HG03108 (cell line): Measurements from ENCODE around the gene LDHA.

Experiments used
- ATAC-seq: cut with Tn5 transposase; IDR thresholded peaks from one replicate; pipeline ENCODE4 v1.9.1; 2021; ENCODE audit warnings: moderate library complexity; ENCODE audit not compliant: unreplicated experiment

Gene LDHA

DNA sequence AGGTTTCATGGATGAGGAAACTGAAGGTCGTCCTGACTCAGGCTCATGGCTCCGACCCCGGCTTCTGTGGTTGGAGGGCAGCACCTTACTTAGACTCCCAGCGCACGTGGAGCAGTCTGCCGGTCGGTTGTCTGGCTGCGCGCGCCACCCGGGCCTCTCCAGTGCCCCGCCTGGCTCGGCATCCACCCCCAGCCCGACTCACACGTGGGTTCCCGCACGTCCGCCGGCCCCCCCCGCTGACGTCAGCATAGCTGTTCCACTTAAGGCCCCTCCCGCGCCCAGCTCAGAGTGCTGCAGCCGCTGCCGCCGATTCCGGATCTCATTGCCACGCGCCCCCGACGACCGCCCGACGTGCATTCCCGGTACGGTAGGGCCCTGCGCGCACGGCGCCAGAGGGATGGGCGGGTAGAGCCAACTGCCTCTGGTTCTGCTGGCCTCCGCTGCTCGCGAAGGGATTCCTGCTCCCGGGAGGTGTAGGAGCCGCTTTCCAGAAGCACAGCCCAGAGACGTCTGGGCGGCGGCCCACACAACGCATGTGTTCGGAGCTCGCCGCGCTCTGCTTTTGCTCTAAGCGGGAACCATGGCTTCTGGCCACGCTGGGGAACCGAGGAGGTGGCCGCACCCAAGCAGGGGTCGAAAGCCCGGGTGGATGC is at the start of gene LDHA:
Gene LDHA (plus strand): TSS at position 289 of the 653 bp plus-strand sequence. CDS start 2,280 bp downstream, outside the sequence.
- ATAC-seq = peak; percentile 71

DNA sequence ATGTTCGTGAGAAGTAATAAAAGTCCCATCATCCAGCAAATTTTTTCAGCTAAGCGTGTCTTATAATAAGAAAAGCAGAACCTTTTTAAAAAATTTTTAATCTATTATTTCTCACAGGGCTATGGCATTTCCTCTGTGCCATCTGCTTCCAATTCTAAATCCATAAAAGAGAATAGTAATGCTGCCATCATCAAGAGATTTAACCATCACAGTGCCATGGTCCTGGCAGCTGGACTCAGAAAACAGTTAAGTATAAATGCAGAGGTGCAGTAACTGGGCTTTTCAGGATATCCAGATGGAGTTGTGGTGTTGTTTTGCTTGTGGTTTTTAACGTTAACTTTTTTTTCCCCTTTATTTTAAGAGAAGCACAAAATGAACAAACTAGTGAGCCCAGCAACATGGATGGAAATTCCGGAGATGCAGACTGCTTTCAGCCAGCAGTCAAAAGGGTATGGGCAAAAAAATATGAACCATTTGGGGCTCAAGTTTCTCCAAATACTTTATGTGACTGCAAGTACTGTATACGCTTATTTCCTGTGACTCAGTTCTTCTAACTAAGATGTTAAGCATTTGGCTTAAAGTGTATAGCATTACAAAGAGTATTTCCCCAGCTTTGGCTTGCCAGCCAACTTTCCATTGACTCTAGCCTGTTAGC is 46.8 kb upstream of the LDHA start:
- no peak for ATAC-seq

DNA sequence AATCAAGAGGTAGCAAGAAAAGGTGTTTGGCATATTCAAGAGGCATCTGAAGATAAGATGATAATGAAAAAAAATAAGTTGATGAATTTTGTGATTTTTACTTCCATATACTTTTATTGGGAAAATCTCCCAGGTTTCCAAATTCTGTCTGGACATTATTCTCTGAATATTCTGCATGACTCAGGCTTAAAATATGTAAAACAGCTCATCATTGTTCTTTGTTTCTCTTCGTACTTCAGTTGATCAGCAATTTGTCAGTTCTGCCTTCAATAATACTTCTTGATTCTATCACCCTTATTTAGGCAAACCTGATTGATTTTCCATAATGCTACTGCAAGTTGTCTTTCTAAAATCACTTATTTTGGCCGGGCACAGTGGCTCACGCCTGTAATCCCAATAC is 41.8 kb upstream of the LDHA start:
- ATAC-seq = no peak

DNA sequence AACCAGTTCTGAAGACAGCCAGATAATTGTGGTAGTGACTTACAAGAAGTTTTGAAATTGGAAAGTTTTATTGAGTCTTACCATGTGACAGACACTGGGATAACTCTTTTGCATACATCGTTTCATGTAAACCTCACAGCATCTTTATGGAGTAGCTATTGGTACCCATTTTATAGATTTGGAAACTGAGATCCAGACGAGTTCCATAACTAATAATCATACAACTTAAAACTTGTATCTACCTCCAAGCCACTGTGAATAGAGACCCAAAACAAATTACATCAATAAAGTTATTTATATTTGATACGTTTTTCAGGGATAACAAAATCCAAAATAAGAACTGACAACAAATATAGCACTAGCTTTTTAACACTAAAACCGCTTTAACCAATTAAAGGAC is 35.7 kb upstream of the LDHA start:
- ATAC-seq = no peak

DNA sequence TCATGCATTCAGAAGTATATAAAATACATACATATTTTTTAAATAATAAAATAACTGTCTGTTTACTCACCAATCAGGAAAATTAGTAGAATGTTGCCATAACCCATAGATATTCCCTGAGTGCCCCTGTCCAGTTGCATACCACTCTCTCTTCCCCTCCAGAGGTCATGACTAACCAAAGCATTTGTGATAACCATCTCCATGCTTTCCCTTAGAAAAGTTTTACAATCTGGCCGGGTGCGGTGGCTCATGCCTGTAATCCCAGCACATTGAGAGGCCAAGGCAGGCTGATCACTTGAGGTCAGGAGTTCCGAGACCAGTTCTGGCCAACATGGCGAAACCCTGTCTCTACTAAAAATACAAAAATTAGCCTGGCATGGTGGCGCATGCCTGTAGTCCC is 33.2 kb upstream of the LDHA start:
- ATAC-seq = no peak

DNA sequence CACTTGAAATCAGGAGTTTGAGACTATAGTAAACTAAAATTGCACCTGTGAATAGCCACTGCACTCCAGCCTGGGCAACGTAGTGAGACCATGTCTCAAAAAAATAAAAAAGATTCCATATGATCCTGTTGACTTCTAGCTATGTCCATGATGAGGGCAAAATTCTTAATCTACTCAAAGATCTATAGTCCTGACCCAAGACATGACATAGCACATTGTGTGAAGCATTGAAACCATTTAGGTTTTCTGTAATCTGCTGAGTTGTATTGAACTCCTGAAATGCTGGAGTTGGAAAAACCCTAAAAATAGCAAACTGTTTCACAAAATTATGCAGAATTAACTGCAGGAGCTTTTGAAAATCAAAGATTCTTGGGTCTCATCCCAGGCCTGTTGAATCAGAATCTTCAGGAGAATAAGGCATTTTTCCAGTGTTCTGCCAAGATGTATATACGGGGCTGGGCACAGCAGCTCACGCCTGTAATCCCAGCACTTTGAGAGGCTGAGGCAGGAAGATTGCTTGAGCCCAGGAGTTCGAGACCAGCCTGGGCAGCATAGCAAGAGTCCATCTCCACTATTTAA is 29.8 kb upstream of the LDHA start:
- no peak for ATAC-seq

DNA sequence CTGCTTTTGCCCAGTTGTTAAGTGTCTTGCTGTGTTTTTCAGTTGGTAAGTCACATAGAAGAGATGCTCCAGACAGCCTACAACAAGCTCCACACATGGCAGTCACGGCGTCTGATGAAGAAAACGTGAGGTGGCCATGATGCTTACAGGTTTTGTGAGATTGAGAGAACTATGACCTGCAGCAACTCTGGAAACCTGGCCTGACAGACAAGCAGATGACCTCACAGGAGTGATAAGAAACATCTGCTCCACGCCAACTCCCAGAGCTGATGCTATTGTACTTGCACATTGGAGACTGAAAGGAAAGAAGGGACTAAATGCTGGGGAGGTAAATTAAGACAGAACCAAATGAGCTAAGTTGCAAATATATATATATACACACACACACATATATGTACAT is 28.6 kb upstream of the LDHA start:
- ATAC-seq = no peak

DNA sequence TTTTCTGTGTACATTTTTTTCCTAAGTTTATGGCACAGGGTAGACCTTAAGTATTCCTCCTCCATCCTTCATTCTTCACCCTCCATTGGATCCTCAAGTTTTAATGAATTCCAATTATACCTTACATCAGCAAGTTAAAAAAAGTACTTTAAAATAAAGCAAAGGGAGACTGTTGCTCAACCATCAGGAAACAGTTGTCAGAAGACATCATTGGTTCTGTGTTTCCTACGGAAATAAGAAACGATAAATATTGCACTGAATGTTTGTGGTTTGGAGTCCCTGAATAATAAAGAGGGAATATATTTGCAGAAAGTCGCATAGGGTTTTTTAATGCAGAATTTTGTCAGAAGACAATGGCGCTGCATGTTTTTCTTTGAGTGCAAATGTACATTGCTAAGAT is 28.1 kb upstream of the LDHA start:
- no peak for ATAC-seq

DNA sequence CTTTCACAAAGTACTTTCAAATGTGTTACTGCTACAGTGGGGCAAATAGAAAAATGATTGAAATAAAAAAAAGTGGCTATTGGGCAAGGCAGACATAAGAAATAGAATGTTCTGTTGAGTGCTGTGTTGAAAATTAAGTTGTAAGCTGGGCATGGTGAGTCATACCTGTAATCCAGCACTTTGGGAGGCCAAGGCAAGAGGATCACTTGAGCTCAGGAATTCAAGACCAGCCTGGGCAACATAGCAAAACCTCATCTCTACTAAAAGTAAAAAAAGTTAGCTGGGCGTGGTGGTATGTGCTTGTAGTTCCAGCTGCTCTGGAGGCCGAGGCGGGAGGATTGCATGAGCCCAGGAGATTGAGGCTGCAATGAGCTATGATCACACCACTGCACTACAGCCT is 26.9 kb upstream of the LDHA start:
- ATAC-seq = no peak

DNA sequence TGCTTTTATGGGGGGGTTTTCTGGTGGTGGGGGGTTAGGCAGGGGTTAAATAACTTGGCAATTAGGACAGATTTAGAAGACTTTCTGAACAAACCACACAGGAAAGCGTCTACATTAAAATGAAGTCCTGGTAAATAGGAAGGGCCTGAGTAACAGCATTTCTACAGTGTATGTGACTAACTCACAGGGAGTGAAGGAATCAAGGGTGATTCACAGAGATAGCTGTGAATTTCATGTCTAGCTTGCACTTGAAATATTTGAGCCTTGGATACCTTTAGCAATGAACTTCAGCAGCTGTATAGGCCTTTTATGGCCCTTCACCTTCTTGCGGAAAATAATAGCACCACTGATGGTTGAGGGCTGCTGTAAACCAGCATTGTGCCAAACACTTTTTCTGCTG is 26.1 kb upstream of the LDHA start:
- no peak for ATAC-seq

DNA sequence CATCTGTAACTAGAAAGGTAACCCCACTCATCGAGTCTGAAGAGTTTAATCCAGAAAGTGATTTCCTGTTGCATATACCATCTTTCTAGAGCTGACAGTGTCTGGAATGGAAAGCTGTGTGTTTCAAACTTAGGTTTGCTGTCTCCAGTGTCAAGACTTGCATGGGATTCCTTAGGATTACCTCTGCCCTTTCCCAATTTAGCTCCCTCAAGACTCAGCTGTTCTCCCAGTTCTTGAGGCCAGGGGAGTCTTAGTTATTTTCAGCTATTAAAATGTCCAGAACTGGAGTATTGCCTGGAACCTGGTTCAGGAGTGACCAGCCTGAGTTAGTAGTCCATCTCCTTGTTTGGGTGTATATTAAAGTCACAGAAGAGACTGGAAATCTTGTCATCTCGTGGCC is 25.0 kb upstream of the LDHA start:
- no peak for ATAC-seq

DNA sequence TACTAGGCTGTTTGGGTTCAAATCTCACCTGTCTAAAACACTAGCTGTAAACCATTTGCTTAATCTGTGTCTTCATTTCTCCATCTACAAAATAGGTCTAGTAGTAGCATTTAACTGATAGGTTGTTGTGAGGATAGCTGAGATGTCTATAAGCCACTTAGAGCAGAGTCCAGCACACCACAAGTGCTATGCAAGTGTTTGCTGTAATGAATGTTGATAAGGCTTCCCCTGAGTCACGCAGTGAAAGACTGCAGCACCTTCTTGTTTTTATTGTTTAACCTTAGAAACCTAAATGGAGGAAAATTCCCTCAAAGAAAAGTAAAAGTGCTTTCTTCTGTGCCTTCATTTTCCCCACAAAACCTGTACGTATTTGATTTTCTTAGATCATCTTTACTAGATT is 23.1 kb upstream of the LDHA start:
- ATAC-seq = no peak

DNA sequence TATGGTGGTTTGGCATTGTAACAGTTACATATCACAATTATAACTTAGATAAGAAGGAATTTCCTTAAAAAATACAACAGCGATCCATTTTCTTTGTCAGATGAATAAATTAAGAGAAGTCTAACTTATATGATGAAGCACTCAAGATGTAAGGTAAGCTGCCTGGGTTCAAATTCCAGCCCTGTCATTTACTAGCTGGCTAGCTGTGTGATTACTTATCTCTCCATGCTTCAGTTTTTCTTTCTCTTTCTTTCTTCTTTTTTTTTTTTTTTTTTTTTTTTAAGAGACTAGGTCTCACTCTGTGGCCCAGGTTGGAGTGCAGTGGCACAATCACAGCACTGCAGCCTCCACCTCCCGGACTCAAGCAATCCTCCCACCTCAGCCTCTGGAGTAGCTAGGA is 22.2 kb upstream of the LDHA start:
- ATAC-seq = no peak

DNA sequence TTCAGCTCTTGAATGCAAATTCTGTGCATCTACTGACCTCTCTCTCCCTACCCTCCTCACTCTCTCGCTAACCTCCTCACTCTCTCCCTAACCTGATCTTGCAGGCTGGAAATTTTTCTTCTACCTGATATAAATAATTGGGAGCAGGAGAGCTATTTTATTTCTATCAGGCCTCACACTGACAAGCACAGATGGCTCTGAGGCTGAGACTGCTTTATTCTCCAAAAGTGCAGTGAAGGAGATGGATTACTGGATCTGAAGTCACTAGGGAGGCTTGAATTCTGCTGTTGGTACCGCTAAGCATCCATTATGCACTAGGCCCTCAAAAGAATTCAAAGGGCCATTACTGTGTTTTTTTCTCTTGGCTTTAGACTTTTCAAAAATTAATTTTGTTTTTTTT is 19.4 kb upstream of the LDHA start:
- no peak for ATAC-seq

DNA sequence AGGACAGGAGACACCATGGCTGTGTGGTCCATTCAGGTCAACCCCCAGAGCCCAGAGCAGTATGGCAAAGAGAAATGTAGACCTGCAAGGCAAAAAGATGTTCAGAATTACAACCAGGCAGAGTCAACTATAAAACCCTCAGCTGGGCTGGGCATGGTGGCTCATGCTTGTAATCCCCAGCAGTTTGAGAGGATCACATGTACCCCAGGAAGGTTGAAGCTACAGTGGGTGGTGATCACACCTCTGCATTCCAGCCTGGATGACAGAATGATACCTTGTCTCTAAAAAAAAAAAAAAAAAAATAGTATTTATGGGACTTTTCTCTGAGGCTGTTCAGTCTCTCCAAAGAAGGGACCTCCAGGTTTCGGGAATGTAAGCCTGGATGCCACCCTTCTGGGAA is 18.4 kb upstream of the LDHA start:
- ATAC-seq = no peak

DNA sequence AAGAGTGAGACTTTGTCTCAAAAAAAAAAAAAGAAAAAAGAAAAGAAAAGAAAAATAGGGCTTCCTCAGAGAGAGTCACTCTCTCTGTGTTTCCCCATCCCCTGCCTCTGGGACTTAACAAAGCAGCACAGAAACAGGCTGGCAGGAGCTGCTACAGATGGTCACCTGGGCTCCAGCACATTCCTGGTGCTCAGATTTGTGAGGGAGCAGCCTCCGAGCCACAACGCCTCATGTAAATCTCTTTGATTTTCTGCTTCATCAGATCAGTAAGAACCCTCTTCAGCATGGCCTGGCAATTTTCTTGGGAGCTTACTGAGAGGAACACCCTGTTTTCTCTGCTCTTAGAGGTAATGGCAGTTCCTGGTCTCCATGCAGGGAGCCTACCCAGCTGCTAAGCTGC is 15.2 kb upstream of the LDHA start:
- no peak for ATAC-seq

DNA sequence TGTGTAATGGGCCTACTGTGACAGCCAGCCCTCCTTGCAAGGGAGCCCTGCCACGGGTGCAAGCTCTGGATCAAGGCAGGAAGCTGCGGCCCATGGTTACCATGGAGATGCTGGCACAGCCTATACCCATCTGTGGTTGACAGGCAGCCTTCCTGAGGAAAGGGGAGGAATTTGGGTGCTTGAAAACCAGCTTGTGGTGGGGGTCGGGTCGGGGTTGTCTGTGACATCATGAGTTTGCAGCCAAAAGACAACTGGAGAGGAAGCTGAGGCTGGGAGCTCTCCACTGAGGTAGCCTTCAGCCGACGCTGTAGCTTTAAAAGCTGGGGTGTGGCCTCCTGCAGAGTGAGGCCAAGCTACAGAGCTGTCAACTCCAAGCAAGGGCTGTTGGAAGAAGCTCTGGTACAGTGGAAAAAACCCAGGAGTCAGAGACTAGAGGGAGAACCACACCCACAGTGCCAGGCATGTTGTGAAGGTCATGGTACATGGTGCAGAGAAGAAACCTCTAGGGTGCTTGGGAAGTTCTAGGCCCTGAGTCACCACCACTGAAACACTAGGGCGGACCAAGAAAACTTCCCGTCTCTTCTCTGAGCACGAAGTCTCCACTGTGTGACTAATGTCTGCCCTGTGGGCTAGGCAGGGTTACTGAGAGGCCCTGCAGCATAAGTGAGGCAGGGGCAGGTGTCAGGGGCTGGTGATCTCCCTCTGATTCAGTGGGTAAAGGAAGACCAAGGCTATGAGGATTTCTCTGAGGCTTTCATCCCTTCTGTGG is 10.8 kb upstream of the LDHA start:
- ATAC-seq = peak; percentile 78

DNA sequence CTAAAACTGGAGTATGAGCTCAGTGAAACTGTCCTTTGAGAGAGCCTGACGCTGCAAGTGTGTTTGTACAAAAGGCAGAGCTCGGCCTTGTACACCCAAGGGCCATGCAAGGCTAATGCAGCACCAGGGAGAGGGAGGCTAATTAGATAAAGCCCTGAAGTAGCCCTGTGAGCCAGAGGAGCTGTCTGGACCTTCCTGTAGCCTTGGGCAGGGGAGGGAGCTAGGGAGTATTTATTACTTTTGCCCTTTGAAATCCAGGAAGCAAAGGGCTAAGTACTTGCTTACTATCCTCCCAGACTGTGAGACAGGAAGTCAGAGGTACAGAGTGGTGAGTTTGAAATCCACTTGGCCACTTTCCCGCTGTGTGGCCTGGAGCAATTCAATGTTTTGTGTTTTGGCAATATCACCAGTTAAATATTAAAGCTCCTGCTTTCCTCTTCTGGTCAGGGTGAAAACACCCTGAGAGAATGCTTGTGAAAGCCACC is 10.2 kb upstream of the LDHA start:
- peak; percentile 44 for ATAC-seq

DNA sequence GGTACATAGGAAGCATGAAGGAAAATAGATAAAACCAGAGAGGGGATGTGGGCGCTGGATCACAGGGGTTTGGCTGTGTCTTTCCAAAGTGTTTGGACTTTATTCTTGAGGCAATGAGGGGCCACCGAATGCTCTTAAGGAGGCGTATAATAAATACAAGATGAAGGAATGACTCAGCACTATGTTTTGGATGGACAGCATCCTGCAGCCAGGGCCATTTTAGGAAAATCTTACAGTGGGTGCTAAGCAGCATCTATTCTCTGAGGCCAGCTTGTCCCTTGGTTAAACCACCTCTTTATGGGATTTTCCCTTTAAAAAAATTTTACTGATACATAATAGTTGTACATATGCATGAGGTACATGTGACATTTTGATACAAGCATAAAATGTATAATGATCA is 4.3 kb upstream of the LDHA start:
- ATAC-seq = no peak

DNA sequence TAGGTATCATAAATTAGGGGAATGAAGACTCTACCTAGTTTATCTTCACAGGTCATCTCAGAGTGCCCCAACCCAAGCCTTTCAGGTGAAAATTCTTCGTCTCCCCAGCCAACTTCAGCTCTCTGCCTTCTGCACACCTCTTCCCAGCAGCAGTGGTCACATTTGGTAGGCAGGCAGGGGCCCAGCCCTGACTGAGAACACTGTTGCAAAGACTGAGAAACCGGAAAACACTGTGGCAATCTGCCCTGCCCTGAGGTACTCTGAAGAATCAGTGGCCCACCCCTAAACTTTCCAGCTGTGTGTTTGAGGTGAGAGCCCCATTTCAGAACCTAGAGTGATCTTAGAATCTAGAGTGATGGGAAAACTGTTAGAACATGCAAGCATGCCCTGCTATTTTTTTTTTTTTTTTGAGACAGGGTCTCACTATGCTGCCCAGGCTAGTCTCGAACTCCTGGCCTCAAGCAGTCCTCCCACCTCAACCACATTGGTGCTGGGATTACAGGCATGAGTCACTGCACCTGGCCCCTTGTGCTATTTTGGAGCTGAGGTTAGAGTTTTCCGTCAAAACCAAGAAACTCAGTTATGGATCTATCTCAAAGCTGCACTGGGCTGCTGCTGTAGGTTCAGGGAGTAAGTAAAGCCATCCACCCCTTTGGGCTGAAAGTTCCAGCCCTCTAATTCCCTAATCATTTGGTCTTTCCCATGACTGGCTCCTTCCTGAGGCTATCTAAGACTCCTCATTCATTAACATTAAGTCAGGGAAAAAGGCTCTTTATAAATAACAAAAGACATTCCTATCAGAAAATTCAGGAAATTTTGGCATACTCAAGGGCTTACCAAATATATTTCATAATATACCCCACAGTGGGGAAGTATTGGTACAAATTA is 1.7 kb upstream of the LDHA start:
- ATAC-seq = no peak
